Measurements from ENCODE around the gene ONECUT1.

DNA sequence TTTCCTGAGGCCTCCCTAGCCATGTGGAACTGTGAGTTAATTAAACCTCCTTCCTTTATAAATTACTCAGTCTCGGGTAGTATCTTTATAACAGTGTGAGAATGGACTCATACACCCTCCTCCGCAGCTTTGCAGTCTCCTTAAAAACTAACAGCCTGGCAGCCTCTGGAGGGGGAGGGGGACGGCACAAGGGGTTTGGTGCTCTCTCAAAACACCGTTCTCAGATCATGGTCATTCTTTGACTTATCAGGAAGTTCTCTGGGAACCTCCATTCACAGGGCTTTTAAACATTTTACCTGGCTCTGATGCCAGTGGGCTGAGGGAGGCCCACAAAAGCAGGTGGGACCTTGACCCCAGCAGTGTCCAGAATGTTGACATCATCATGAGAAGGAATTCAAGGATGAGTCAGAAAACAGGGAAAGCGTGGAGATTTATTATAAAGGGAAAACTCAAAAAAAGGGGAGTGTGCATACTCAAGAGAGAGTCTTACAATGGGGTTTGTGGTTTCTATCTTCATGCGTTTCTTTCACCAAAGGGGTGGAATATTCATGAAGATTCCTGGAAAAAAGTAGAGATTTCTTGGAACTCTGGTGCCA lies 43.9 kb downstream of the ONECUT1 start:
- TF ChIP-seq, protein P1, sequence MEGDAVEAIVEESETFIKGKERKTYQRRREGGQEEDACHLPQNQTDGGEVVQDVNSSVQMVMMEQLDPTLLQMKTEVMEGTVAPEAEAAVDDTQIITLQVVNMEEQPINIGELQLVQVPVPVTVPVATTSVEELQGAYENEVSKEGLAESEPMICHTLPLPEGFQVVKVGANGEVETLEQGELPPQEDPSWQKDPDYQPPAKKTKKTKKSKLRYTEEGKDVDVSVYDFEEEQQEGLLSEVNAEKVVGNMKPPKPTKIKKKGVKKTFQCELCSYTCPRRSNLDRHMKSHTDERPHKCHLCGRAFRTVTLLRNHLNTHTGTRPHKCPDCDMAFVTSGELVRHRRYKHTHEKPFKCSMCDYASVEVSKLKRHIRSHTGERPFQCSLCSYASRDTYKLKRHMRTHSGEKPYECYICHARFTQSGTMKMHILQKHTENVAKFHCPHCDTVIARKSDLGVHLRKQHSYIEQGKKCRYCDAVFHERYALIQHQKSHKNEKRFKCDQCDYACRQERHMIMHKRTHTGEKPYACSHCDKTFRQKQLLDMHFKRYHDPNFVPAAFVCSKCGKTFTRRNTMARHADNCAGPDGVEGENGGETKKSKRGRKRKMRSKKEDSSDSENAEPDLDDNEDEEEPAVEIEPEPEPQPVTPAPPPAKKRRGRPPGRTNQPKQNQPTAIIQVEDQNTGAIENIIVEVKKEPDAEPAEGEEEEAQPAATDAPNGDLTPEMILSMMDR (IDR thresholded peaks at IDR 0.05; ENCODE audit: low read length): no peak
- no peak for TF ChIP-seq EZH2 (IDR thresholded peaks at IDR 0.05; ENCODE audit: borderline replicate concordance, low read length)

Measured in OCI-LY1 (cell line).